K562 (cell line): ENCODE results near the gene PCK1. TPM values are rescaled to one million over a fixed set of nuclear protein-coding genes. Genes with fewer than 3 reads are reported as not detected.

ENCODE experiments used
- ATAC-seq: fragments of 200-7000 bp; cut with Tn5 transposase; 3 replicates; pipeline ENCODE4 v1.9.1; 2020; ENCODE audit warnings: moderate library complexity
- BruUV-seq: library from RNA; stranded (reverse); fragments of 400-500 nt; replicated peaks from 2 replicates; lab custom pipeline; 2021; lab: Mats Ljungman, UMichigan
- CTCF ChIA-PET: fragments of 300-600 bp; formaldehyde crosslinking; extraction: SDS; loops from one replicate; lab custom pipeline; 2021; ENCODE audit warnings: low intra/inter-chr PET ratio; lab: Yijun Ruan, JAX
- POLR2A ChIA-PET: fragments of 300-600, 350-650 bp; sonication (Branson Sonifier 250); formaldehyde crosslinking; extraction: SDS; loops from one replicate; lab custom pipeline; 2021; ENCODE audit warnings: antibody characterized with exemption, inconsistent platforms; lab: Yijun Ruan, JAX
- DNase-seq, 4 experiments: peaks; one replicate each; pipeline versions ENCODE4 v3.0.0 to v3.0.0-alpha.2; 2011 to 2018; ENCODE audit warnings: low spot score in 3 of 4, mixed read lengths in 3 of 4; ENCODE audit errors: extremely low read depth in 1 of 4
- FAIRE-seq: peaks from 2 replicates; lab custom pipeline; 2011; peaks lifted over from hg19 to GRCh38; lab: Jason Lieb, UNC
- H2AFZ ChIP-seq: 2 replicates; pipeline ENCODE4 v1.6.0; 2011; ENCODE audit warnings: low read depth, low read length, control low read depth, inconsistent platforms
- H3K27ac ChIP-seq: fragments of 200-600 bp; 3 replicates; pipeline ENCODE4 v1.8.0; 2011; ENCODE audit warnings: low read depth, mild to moderate bottlenecking, control low read depth, inconsistent platforms, low read length, moderate library complexity, mixed read lengths; ENCODE audit errors: extremely low read depth
- H3K27me3 ChIP-seq, 2 experiments: fragments of 300-600 bp in 1 of 2; 2 replicates in 1 of 2; 3 replicates in 1 of 2; pipeline versions ENCODE4 v1.6.0 to v1.8.0; 2011; ENCODE audit warnings: inconsistent platforms in 2 of 2, low read length in 2 of 2, mild to moderate bottlenecking in 1 of 2, mixed read lengths in 1 of 2, moderate library complexity in 1 of 2; ENCODE audit not compliant: control insufficient read depth in 2 of 2, insufficient read depth in 2 of 2
- H3K36me3 ChIP-seq: fragments of 300-600 bp; 3 replicates; pipeline ENCODE4 v1.8.0; 2011; ENCODE audit warnings: mild to moderate bottlenecking, low read length, inconsistent platforms; ENCODE audit not compliant: control insufficient read depth, insufficient read depth
- H3K4me1 ChIP-seq, 2 experiments: fragments of 200-600 bp in 1 of 2; replicated peaks in 1 of 2; 2 replicates in 1 of 2; 3 replicates in 1 of 2; pipeline versions ENCODE4 v1.5.1 to v1.8.0; 2011; ENCODE audit warnings: inconsistent platforms in 2 of 2, low read length in 2 of 2, mild to moderate bottlenecking in 1 of 2, mixed read lengths in 1 of 2, moderate library complexity in 1 of 2; ENCODE audit not compliant: control insufficient read depth in 2 of 2, insufficient read depth in 2 of 2
- H3K4me2 ChIP-seq: 2 replicates; pipeline ENCODE4 v1.6.1; 2011; ENCODE audit warnings: low read length, control low read depth, inconsistent platforms, mixed read lengths; ENCODE audit not compliant: insufficient read depth
- H3K4me3 ChIP-seq: fragments of 200-600 bp; sonication (generic), shearing (Covaris generic); 2 replicates; pipeline ENCODE4 v1.5.1; 2016; ENCODE audit warnings: control low read depth, inconsistent platforms
- H3K79me2 ChIP-seq: fragments of 200-600 bp; 3 replicates; pipeline ENCODE4 v1.8.0; 2011; ENCODE audit warnings: low read length, inconsistent platforms; ENCODE audit not compliant: control insufficient read depth, insufficient read depth
- H3K9ac ChIP-seq, 2 experiments: 2 replicates each; pipeline versions ENCODE4 v1.6.0 to v1.6.1; 2011; ENCODE audit warnings: low read depth in 2 of 2, low read length in 2 of 2, control low read depth in 1 of 2, inconsistent platforms in 1 of 2, mild to moderate bottlenecking in 1 of 2, mixed read lengths in 1 of 2; ENCODE audit not compliant: insufficient read depth in 1 of 2
- H3K9me1 ChIP-seq: one replicate; pipeline ENCODE4 v1.6.0; 2011; ENCODE audit warnings: inconsistent platforms, mild to moderate bottlenecking, low read length, moderate library complexity; ENCODE audit not compliant: control insufficient read depth, insufficient read depth
- H3K9me3 ChIP-seq: replicated peaks from 2 replicates; pipeline ENCODE4 v1.5.1; 2011; ENCODE audit warnings: low read depth, low read length, inconsistent platforms; ENCODE audit not compliant: control insufficient read depth, insufficient read depth
- H4K20me1 ChIP-seq: replicated peaks from 2 replicates; pipeline ENCODE4 v1.6.1; 2011; ENCODE audit warnings: low read length, inconsistent platforms, mixed read lengths; ENCODE audit not compliant: control insufficient read depth, insufficient read depth
- ARNT ChIP-seq, 2 experiments: fragments of 450-650 bp; IDR thresholded peaks; 2 replicates each; pipeline ENCODE4 v1.6.1; 2016; ENCODE audit warnings: mild to moderate bottlenecking in 1 of 2
- BCOR ChIP-seq: fragments of 450-650 bp; IDR thresholded peaks from 2 replicates; pipeline ENCODE4 v1.6.1; 2016
- BMI1 ChIP-seq: fragments of 150-350 bp; IDR thresholded peaks from 2 replicates; pipeline ENCODE4 v1.6.1; 2014; ENCODE audit warnings: low read length
- CBFA2T2 ChIP-seq: fragments of 450-650 bp; conservative IDR thresholded peaks from 2 replicates; pipeline ENCODE4 v1.6.1; 2017; ENCODE audit warnings: mild to moderate bottlenecking
- CTBP1 ChIP-seq: fragments of 450-650 bp; IDR thresholded peaks from 2 replicates; pipeline ENCODE4 v1.6.1; 2016; ENCODE audit warnings: borderline replicate concordance
- FOSL1 ChIP-seq: fragments of 200-800 bp; sonication (Bioruptor generic); conservative IDR thresholded peaks from 2 replicates; pipeline ENCODE4 v1.6.1; 2016; ENCODE audit warnings: missing genetic modification characterization, missing compliant biosample characterization
- HLTF ChIP-seq: fragments of 450-650 bp; IDR thresholded peaks from 2 replicates; pipeline ENCODE4 v1.6.1; 2016
- HMG20B ChIP-seq: fragments of 250-450 bp; sonication (Bioruptor Pico); IDR thresholded peaks from 2 replicates; pipeline ENCODE4 v1.5.0; 2021; ENCODE audit warnings: mild to moderate bottlenecking
- KLF6 ChIP-seq: fragments of 250-450 bp; sonication (Bioruptor Pico); IDR thresholded peaks from 2 replicates; pipeline ENCODE4 v1.4.0; 2020; ENCODE audit warnings: mild to moderate bottlenecking, moderate library complexity, borderline replicate concordance
- MECOM ChIP-seq: fragments of 250-450 bp; sonication (Bioruptor Pico); IDR thresholded peaks from 2 replicates; pipeline ENCODE4 v1.8.0; 2022; ENCODE audit warnings: inconsistent platforms
- MXI1 ChIP-seq: IDR thresholded peaks from 2 replicates; pipeline ENCODE4 v1.6.1; 2011; ENCODE audit warnings: low read depth, mild to moderate bottlenecking, improper control_type of control experiment, low read length
- RCOR1 ChIP-seq, 2 experiments: IDR thresholded peaks; 2 replicates each; pipeline ENCODE4 v1.6.1; 2012; ENCODE audit warnings: low read depth in 2 of 2, low read length in 2 of 2, borderline replicate concordance in 1 of 2, improper control_type of control experiment in 1 of 2
- SMAD3 ChIP-seq: fragments of 450-650 bp; formaldehyde crosslinking; conservative IDR thresholded peaks from 2 replicates; pipeline ENCODE4 v1.4.0; 2020; ENCODE audit warnings: mild to moderate bottlenecking
- STAG1 ChIP-seq: sonication (generic); formaldehyde crosslinking; IDR thresholded peaks from 2 replicates; pipeline ENCODE4 v1.5.0; 2020; ENCODE audit warnings: missing genetic modification reagents, borderline replicate concordance
- TAL1 ChIP-seq: fragments of 450-650 bp; IDR thresholded peaks from 2 replicates; pipeline ENCODE4 v1.6.1; 2016; ENCODE audit warnings: mild to moderate bottlenecking
- TCF3 ChIP-seq: sonication (generic); formaldehyde crosslinking; IDR thresholded peaks from 2 replicates; pipeline ENCODE4 v1.4.0; 2020; ENCODE audit warnings: mild to moderate bottlenecking, missing genetic modification reagents
- TRIM24 ChIP-seq, 2 experiments: fragments of 450-650 bp; IDR thresholded peaks; 2 replicates each; pipeline ENCODE4 v1.6.1; 2016
- ZNF551 ChIP-seq: fragments of 250-450 bp; sonication (Bioruptor Pico); IDR thresholded peaks from 2 replicates; pipeline ENCODE4 v1.5.0; 2021; ENCODE audit warnings: mild to moderate bottlenecking, moderate library complexity
- WGBS: fragments of 100-300 bp; shearing (Covaris generic); methylation state at CpG from one replicate; pipeline ENCODE4 v1.1.6; 2016; ENCODE audit warnings: low coverage, mixed read lengths; ENCODE audit not compliant: insufficient coverage; ENCODE audit errors: missing lambda C conversion rate; 5-methylcytosine and 5-hydroxymethylcytosine counted together
- in situ Hi-C: fragments of 300-500 bp; cut with MboI; formaldehyde crosslinking; loops from 4 replicates; pipeline ENCODE4 v1.15.0; 2018; ENCODE audit warnings: inconsistent platforms, mixed read lengths
- intact Hi-C: fragments of 100-400 bp; cut with micrococcal nuclease; formaldehyde crosslinking; loops from 2 replicates; pipeline ENCODE4 v1.14.2; 2022
- polyA plus RNA-seq, 8 experiments: library from polyadenylated mRNA; depleted of rRNA in 4 of 8; stranded (reverse) in 5 of 8; unstranded in 3 of 8; fragments of >200 nt; fragmentation: Nextera tagmentation in 2 of 8; fragmentation: Illumina TruSeq in 1 of 8; extraction: Ambion mirVana in 2 of 8; extraction: Trizol in 1 of 8; gene quantifications; 2 replicates each; pipeline versions ENCODE4 v1.2.1 to v1.2.3, GENCODE V29; 2011 to 2014; ENCODE audit warnings: inconsistent platforms in 1 of 8, missing spikeins in 1 of 8
- total RNA-seq, 7 experiments: library from RNA; depleted of rRNA in 6 of 7; stranded (reverse); fragments of >200 nt in 6 of 7; fragmentation: Illumina TruSeq in 2 of 7; extraction: Trizol in 2 of 7; gene quantifications; 2 replicates each; pipeline versions ENCODE4 v1.2.1 to v1.2.3, GENCODE V29; 2011 to 2021; ENCODE audit warnings: low replicate concordance in 1 of 7
- TF ChIP-seq, protein P1 (sequence below): fragments of 450-650 bp; IDR thresholded peaks from 2 replicates; pipeline ENCODE4 v1.6.1; 2016; ENCODE audit warnings: mild to moderate bottlenecking
- TF ChIP-seq, protein P2 (sequence below): sonication (generic); formaldehyde crosslinking; IDR thresholded peaks from 2 replicates; pipeline ENCODE4 v1.8.0; 2022; ENCODE audit warnings: mild to moderate bottlenecking, missing genetic modification reagents, borderline replicate concordance
- TF ChIP-seq, protein P3 (sequence below): sonication (generic); formaldehyde crosslinking; IDR thresholded peaks from 2 replicates; pipeline ENCODE4 v1.9.0; 2022; ENCODE audit warnings: mild to moderate bottlenecking, missing genetic modification reagents

PCK1 gene
- total and polyA plus RNA-seq, 9 of the 15 experiments (the other 6 are each of a cell fraction or from before 2014, with no cell fraction given), result 0.05 to 0.73 (median 0.15) TPM

DNA sequence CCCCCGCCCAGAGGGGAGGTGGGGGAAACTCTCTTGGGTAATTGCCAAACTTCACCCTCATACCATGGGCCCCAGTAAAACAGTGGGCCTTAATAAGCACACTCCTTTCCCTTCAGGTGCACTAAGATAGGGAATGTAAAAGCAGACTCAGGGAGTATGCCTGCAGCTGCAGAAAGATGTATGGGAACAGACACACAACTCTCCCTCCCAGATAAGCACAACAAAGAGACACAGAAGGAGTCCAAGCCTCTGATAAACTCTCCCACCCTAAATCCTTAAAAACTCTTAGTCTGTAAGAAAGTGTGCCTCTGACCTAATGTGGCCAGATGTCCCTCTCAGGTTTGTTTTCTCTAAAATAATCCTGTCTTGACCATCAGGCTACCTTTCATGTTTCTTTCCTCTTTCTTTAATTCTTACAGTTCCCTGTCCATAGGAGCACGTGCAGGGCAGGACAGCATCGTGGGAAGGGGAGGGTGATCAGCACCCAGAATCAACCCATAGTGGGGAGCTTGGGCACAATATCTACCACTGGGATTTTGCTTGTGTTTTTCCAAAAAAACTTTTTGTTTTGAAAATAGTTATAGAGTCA, 24.7 kb upstream of the PCK1 start:
- no peak for ATAC-seq
- BruUV-seq, result no TSS peak
- intact Hi-C loops, result no loop called here
- POLR2A ChIA-PET, result no interaction called here
- Histone ChIP-seq H3K9ac (no peak overlapping the region), H3K27ac (no peak overlapping the region), H3K9me3 (peaks cover 21% of the 10 kb centered on the region), H3K9me1 (no peaks in the 10 kb centered on the region), H4K20me1 (no peaks in the 10 kb centered on the region), H3K79me2 (no peaks in the 10 kb centered on the region), H2AFZ (no peak overlapping the region), H3K27me3 (no peaks in the 10 kb centered on the region), H3K4me1 (peaks cover 4 to 6% of the 10 kb centered on the region in 2 experiments; a peak in 3 of 5 replicates), H3K4me2 (no peak overlapping the region; the same call in 1 of the 2 replicates), H3K4me3 (no peak overlapping the region), H3K36me3 (no peaks in the 10 kb centered on the region)
- 7% methylated on average over 3 of the region's 3 CpGs for WGBS
- FAIRE-seq, result no peak
- CTCF ChIA-PET, result no interaction called here
- peak in 1 of 4 experiments; percentile 51 for DNase-seq
- in situ Hi-C loops, result no loop called here
- TF ChIP-seq CTBP1 (no peak), ZNF551 (CRISPR knock-in tag) (no peak), HMG20B (CRISPR knock-in tag) (no peak), HLTF (peak; percentile 100), SMAD3 (CRISPR knock-in tag) (no peak), TRIM24 (IDR thresholded peaks at IDR 0.05) (peak; percentile 64 to 84), RCOR1 (IDR thresholded peaks at IDR 0.05; ENCODE audit: borderline replicate concordance in 1 of 2, low read depth in 2 of 2, low read length in 2 of 2) (0 out of 4 replicates have a peak, but pooled peaks of 1 of the 2 experiments have one; percentile 20), CBFA2T2 (peak; percentile 76), MXI1 (no peak), BMI1 (no peak), BCOR (peak; percentile 35; the same call in 1 of the 2 replicates), TCF3 (CRISPR knock-in tag) (peak; percentile 68), STAG1 (CRISPR knock-in tag) (no peak), ARNT (IDR thresholded peaks at IDR 0.05) (0 out of 4 replicates have a peak, but pooled peaks of 1 of the 2 experiments have one; percentile 66), KLF6 (CRISPR knock-in tag) (no peak), MECOM (no peak), FOSL1 (no peak), TAL1 (peak; percentile 65; the same call in 1 of the 2 replicates)
- TF ChIP-seq, protein P1, sequence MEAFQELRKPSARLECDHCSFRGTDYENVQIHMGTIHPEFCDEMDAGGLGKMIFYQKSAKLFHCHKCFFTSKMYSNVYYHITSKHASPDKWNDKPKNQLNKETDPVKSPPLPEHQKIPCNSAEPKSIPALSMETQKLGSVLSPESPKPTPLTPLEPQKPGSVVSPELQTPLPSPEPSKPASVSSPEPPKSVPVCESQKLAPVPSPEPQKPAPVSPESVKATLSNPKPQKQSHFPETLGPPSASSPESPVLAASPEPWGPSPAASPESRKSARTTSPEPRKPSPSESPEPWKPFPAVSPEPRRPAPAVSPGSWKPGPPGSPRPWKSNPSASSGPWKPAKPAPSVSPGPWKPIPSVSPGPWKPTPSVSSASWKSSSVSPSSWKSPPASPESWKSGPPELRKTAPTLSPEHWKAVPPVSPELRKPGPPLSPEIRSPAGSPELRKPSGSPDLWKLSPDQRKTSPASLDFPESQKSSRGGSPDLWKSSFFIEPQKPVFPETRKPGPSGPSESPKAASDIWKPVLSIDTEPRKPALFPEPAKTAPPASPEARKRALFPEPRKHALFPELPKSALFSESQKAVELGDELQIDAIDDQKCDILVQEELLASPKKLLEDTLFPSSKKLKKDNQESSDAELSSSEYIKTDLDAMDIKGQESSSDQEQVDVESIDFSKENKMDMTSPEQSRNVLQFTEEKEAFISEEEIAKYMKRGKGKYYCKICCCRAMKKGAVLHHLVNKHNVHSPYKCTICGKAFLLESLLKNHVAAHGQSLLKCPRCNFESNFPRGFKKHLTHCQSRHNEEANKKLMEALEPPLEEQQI, result peak; percentile 54; the same call in 1 of the 2 replicates
- TF ChIP-seq, protein P2, sequence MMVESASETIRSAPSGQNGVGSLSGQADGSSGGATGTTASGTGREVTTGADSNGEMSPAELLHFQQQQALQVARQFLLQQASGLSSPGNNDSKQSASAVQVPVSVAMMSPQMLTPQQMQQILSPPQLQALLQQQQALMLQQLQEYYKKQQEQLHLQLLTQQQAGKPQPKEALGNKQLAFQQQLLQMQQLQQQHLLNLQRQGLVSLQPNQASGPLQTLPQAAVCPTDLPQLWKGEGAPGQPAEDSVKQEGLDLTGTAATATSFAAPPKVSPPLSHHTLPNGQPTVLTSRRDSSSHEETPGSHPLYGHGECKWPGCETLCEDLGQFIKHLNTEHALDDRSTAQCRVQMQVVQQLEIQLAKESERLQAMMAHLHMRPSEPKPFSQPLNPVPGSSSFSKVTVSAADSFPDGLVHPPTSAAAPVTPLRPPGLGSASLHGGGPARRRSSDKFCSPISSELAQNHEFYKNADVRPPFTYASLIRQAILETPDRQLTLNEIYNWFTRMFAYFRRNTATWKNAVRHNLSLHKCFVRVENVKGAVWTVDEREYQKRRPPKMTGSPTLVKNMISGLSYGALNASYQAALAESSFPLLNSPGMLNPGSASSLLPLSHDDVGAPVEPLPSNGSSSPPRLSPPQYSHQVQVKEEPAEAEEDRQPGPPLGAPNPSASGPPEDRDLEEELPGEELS (CRISPR knock-in tag), result no peak
- TF ChIP-seq, protein P3, sequence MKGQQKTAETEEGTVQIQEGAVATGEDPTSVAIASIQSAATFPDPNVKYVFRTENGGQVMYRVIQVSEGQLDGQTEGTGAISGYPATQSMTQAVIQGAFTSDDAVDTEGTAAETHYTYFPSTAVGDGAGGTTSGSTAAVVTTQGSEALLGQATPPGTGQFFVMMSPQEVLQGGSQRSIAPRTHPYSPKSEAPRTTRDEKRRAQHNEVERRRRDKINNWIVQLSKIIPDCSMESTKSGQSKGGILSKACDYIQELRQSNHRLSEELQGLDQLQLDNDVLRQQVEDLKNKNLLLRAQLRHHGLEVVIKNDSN (CRISPR knock-in tag), result no peak
